H1 (cell line): Measurements from ENCODE around the gene FMNL2. TPM values are rescaled to one million over a fixed set of nuclear protein-coding genes. Genes with fewer than 3 reads are reported as not detected.

Experiments used
- CTCF ChIA-PET: fragments of 300-600 bp; sonication (Branson Sonifier 250); formaldehyde crosslinking; loops from one replicate; lab custom pipeline; 2021; ENCODE audit not compliant: partially characterized antibody; lab: Charles Lee
- POLR2A ChIA-PET: fragments of 300-600 bp; sonication (Branson Sonifier 250); formaldehyde crosslinking; loops from one replicate; lab custom pipeline; 2021; ENCODE audit warnings: inconsistent platforms; ENCODE audit not compliant: partially characterized antibody; lab: Charles Lee
- DNase-seq, 2 experiments: peaks; one replicate each; pipeline versions ENCODE4 v3.0.0 to v3.0.0-alpha.2; 2010 to 2022; ENCODE audit warnings: low spot score in 2 of 2, low read depth in 1 of 2, mixed read lengths in 1 of 2
- FAIRE-seq: peaks from 2 replicates; lab custom pipeline; 2011; peaks lifted over from hg19 to GRCh38; lab: Jason Lieb, UNC
- H2AFZ ChIP-seq: 2 replicates; pipeline ENCODE4 v1.8.1; 2012; ENCODE audit warnings: low read length, inconsistent platforms
- H2AK5ac ChIP-seq: 2 replicates; pipeline ENCODE4 v1.6.1; 2013; ENCODE audit warnings: low read depth, low read length
- H2BK120ac ChIP-seq: replicated peaks from 2 replicates; pipeline ENCODE3; 2013; ENCODE audit warnings: low read depth, low read length, inconsistent platforms
- H2BK12ac ChIP-seq: 2 replicates; pipeline ENCODE4 v1.6.1; 2013; ENCODE audit warnings: low read depth, low read length
- H2BK15ac ChIP-seq: 2 replicates; pipeline ENCODE4 v1.6.1; 2013; ENCODE audit warnings: low read length
- H2BK20ac ChIP-seq: 2 replicates; pipeline ENCODE4 v1.6.1; 2013; ENCODE audit warnings: low read length
- H2BK5ac ChIP-seq: 2 replicates; pipeline ENCODE4 v1.6.1; 2013; ENCODE audit warnings: low read depth, low read length
- H3K14ac ChIP-seq: 2 replicates; pipeline ENCODE4 v1.6.1; 2013; ENCODE audit warnings: inconsistent platforms; ENCODE audit not compliant: insufficient read length
- H3K18ac ChIP-seq: 2 replicates; pipeline ENCODE4 v1.6.1; 2013; ENCODE audit warnings: low read length; ENCODE audit errors: extremely low read depth
- H3K23ac ChIP-seq: 2 replicates; pipeline ENCODE4 v1.6.1; 2013; ENCODE audit warnings: inconsistent platforms; ENCODE audit not compliant: insufficient read length
- H3K23me2 ChIP-seq: 2 replicates; pipeline ENCODE4 v1.6.1; 2013; ENCODE audit warnings: low read depth, low read length
- H3K27ac ChIP-seq: 2 replicates; pipeline ENCODE4 v1.6.1; 2011; ENCODE audit warnings: low read depth, low read length, inconsistent platforms
- H3K27me3 ChIP-seq, 4 experiments: replicated peaks in 1 of 4; 1 replicate in 1 of 4; 2 replicates in 3 of 4; pipeline versions ENCODE4 v1.6.1 to v1.8.1; 2011 to 2013; ENCODE audit warnings: low read length in 3 of 4, mild to moderate bottlenecking in 3 of 4, inconsistent platforms in 2 of 4, mixed read lengths in 2 of 4, moderate library complexity in 1 of 4; ENCODE audit not compliant: control insufficient read depth in 3 of 4, insufficient read depth in 3 of 4; ENCODE audit errors: extremely low read depth in 1 of 4
- H3K36me3 ChIP-seq, 4 experiments: 2 replicates each; pipeline versions ENCODE4 v1.6.1 to v1.8.1; 2011 to 2013; ENCODE audit warnings: mild to moderate bottlenecking in 4 of 4, low read length in 3 of 4, moderate library complexity in 2 of 4, control low read depth in 1 of 4, inconsistent platforms in 1 of 4; ENCODE audit not compliant: insufficient read depth in 4 of 4, control insufficient read depth in 2 of 4
- H3K4ac ChIP-seq: replicated peaks from 2 replicates; pipeline ENCODE3; 2013; ENCODE audit warnings: low read length, low read depth, mixed read lengths, inconsistent platforms; ENCODE audit not compliant: insufficient read length
- H3K4me1 ChIP-seq, 4 experiments: replicated peaks in 1 of 4; 1 replicate in 1 of 4; 2 replicates in 3 of 4; pipeline versions ENCODE4 v1.6.1 to v1.8.1; 2011 to 2013; ENCODE audit warnings: low read length in 3 of 4, inconsistent platforms in 2 of 4, mixed read lengths in 1 of 4; ENCODE audit not compliant: insufficient read depth in 4 of 4, control insufficient read depth in 3 of 4
- H3K4me2 ChIP-seq, 2 experiments: 2 replicates each; pipeline versions ENCODE4 v1.6.1 to v1.8.1; 2011 to 2013; ENCODE audit warnings: low read depth in 2 of 2, low read length in 2 of 2, control low read depth in 1 of 2, inconsistent platforms in 1 of 2, mild to moderate bottlenecking in 1 of 2; ENCODE audit not compliant: insufficient read depth in 1 of 2
- H3K4me3 ChIP-seq, 4 experiments: fragments of 200-600, 300-600 bp in 1 of 4; sonication (generic), shearing (Covaris generic), sonication (Bioruptor Twin) in 1 of 4; 2 replicates each; pipeline versions ENCODE4 v1.5.1 to v1.8.1; 2011 to 2016; ENCODE audit warnings: low read length in 4 of 4, low read depth in 3 of 4, control low read depth in 2 of 4, inconsistent platforms in 2 of 4, mild to moderate bottlenecking in 2 of 4, mixed read lengths in 1 of 4, moderate library complexity in 1 of 4; ENCODE audit not compliant: insufficient read depth in 2 of 4; ENCODE audit errors: extremely low read depth in 1 of 4
- H3K56ac ChIP-seq: replicated peaks from 2 replicates; pipeline ENCODE3; 2013; ENCODE audit warnings: low read depth, mild to moderate bottlenecking, mixed read lengths, low read length, inconsistent platforms; ENCODE audit not compliant: insufficient read length
- H3K79me1 ChIP-seq: 2 replicates; pipeline ENCODE4 v1.6.1; 2013; ENCODE audit warnings: low read depth, low read length, control low read depth
- H3K79me2 ChIP-seq, 2 experiments: 2 replicates each; pipeline versions ENCODE4 v1.6.1 to v1.8.1; 2012 to 2013; ENCODE audit warnings: low read length in 2 of 2, mild to moderate bottlenecking in 2 of 2, inconsistent platforms in 1 of 2; ENCODE audit not compliant: insufficient read depth in 2 of 2, control insufficient read depth in 1 of 2
- H3K9ac ChIP-seq, 4 experiments: replicated peaks in 1 of 4; 1 replicate in 1 of 4; 2 replicates in 3 of 4; pipeline versions ENCODE4 v1.6.1 to v1.8.1; 2011 to 2013; ENCODE audit warnings: low read depth in 3 of 4, low read length in 3 of 4, control low read depth in 2 of 4, mild to moderate bottlenecking in 2 of 4, moderate library complexity in 2 of 4, inconsistent platforms in 1 of 4; ENCODE audit errors: extremely low read depth in 1 of 4
- H3K9me3 ChIP-seq, 2 experiments: 2 replicates each; pipeline versions ENCODE4 v1.6.1 to v1.8.1; 2012 to 2013; ENCODE audit warnings: mild to moderate bottlenecking in 2 of 2, moderate library complexity in 2 of 2, control low read depth in 1 of 2, inconsistent platforms in 1 of 2, low read depth in 1 of 2, low read length in 1 of 2, mixed read lengths in 1 of 2; ENCODE audit not compliant: insufficient read depth in 2 of 2
- H4K20me1 ChIP-seq, 2 experiments: replicated peaks in 1 of 2; 2 replicates each; pipeline versions ENCODE3 to v1.8.1; 2011 to 2013; ENCODE audit warnings: inconsistent platforms in 2 of 2, low read length in 2 of 2, mild to moderate bottlenecking in 1 of 2; ENCODE audit not compliant: insufficient read depth in 2 of 2, control insufficient read depth in 1 of 2
- H4K5ac ChIP-seq: 2 replicates; pipeline ENCODE4 v1.6.1; 2013; ENCODE audit warnings: low read length, low read depth, mixed read lengths, inconsistent platforms; ENCODE audit not compliant: insufficient read length
- H4K8ac ChIP-seq: 2 replicates; pipeline ENCODE4 v1.8.0; 2013; ENCODE audit warnings: mild to moderate bottlenecking, moderate library complexity, low read length, inconsistent platforms; ENCODE audit not compliant: insufficient read depth; ENCODE audit errors: extremely low read depth
- H4K91ac ChIP-seq: replicated peaks from 2 replicates; pipeline ENCODE3; 2013; ENCODE audit warnings: low read length, mixed read lengths, inconsistent platforms; ENCODE audit not compliant: insufficient read length
- BRCA1 ChIP-seq: IDR thresholded peaks from 2 replicates; pipeline ENCODE4 v1.6.1; 2012; ENCODE audit warnings: low read depth, low read length, improper control_type of control experiment
- CBX5 ChIP-seq: fragments of 300-800, 300-1000 bp; sonication (generic); IDR thresholded peaks from 2 replicates; pipeline ENCODE4 v1.7.1; 2016; ENCODE audit warnings: antibody characterized with exemption, low read length, low read depth
- CBX8 ChIP-seq: fragments of 300-800, 300-1000 bp; sonication (generic); IDR thresholded peaks from 2 replicates; pipeline ENCODE4 v1.7.1; 2016; ENCODE audit warnings: low read depth, low read length, borderline replicate concordance
- CREB1 ChIP-seq: IDR thresholded peaks from 2 replicates; pipeline ENCODE4 v1.6.1; 2012; ENCODE audit warnings: inconsistent platforms
- KDM1A ChIP-seq: fragments of 200-600, 300-600 bp; sonication (generic); IDR thresholded peaks from 2 replicates; pipeline ENCODE4 v1.7.1; 2016; ENCODE audit warnings: mild to moderate bottlenecking, low read length, borderline replicate concordance
- KDM4A ChIP-seq: IDR thresholded peaks from one replicate; pipeline ENCODE4 v1.7.1; 2012; ENCODE audit warnings: low read depth, mild to moderate bottlenecking, moderate library complexity, low read length, inconsistent platforms; ENCODE audit not compliant: severe bottlenecking
- KDM5A ChIP-seq: fragments of 200-600 bp; IDR thresholded peaks from 2 replicates; pipeline ENCODE4 v1.7.1; 2012; ENCODE audit warnings: mild to moderate bottlenecking, low read length, inconsistent platforms, mixed read lengths
- MAFK ChIP-seq: IDR thresholded peaks from 2 replicates; pipeline ENCODE4 v1.6.1; 2012; ENCODE audit warnings: low read depth, mild to moderate bottlenecking, improper control_type of control experiment, low read length
- NRF1 ChIP-seq: IDR thresholded peaks from 2 replicates; pipeline ENCODE4 v1.6.1; 2011; ENCODE audit warnings: mild to moderate bottlenecking, low read depth, low read length, improper control_type of control experiment
- POU5F1 ChIP-seq: IDR thresholded peaks from 2 replicates; pipeline ENCODE4 v1.6.1; 2011; ENCODE audit warnings: low read depth, mild to moderate bottlenecking, low read length, moderate library complexity
- RFX5 ChIP-seq: IDR thresholded peaks from 2 replicates; pipeline ENCODE4 v1.6.1; 2011; ENCODE audit warnings: low read depth, low read length, improper control_type of control experiment, borderline replicate concordance
- RXRA ChIP-seq: IDR thresholded peaks from 2 replicates; pipeline ENCODE4 v1.6.1; 2011; ENCODE audit warnings: low read depth, mild to moderate bottlenecking, low read length, moderate library complexity; ENCODE audit not compliant: insufficient read depth
- SP1 ChIP-seq: IDR thresholded peaks from 2 replicates; pipeline ENCODE4 v1.6.1; 2011; ENCODE audit warnings: low read depth, low read length
- TAF7 ChIP-seq: optimal IDR thresholded peaks from 2 replicates; pipeline ENCODE3; 2011; ENCODE audit warnings: low read depth, mild to moderate bottlenecking, inconsistent platforms, low read length, moderate library complexity, borderline replicate concordance
- USF2 ChIP-seq: IDR thresholded peaks from 2 replicates; pipeline ENCODE4 v1.6.1; 2011; ENCODE audit warnings: low read length, improper control_type of control experiment
- WGBS, 2 experiments: shearing (Covaris generic) in 1 of 2; methylation state at CpG; one replicate each; pipeline versions ENCODE4 v1.1.6 to v1.1.7; 2013 to 2015; ENCODE audit warnings: low lambda C conversion rate in 2 of 2, mixed read lengths in 2 of 2, inconsistent platforms in 1 of 2, low coverage in 1 of 2, missing lambda C conversion rate in 1 of 2; ENCODE audit not compliant: insufficient replicate concordance in 2 of 2, insufficient coverage in 1 of 2, insufficient read length in 1 of 2; ENCODE audit errors: extremely low coverage in 1 of 2, missing lambda C conversion rate in 1 of 2; 5-methylcytosine and 5-hydroxymethylcytosine counted together
- polyA plus RNA-seq, 7 experiments: library from polyadenylated mRNA; depleted of rRNA in 3 of 7; stranded (reverse) in 5 of 7; unstranded in 2 of 7; fragments of >200 nt in 5 of 7; fragments of 200-250 nt in 2 of 7; gene quantifications; 1 replicate in 5 of 7; 2 replicates in 1 of 7; 4 replicates in 1 of 7; pipeline versions ENCODE4 v1.2.1 to v1.2.3, GENCODE V29; 2011 to 2013; ENCODE audit warnings: missing spikeins in 2 of 7, mixed read lengths in 2 of 7
- total RNA-seq: library from RNA; stranded (reverse); fragmentation: NEBNext Ultra II Directional; extraction: Animal tissue kit (Norgen Biotek cat#: 25700); gene quantifications from 2 replicates; pipeline ENCODE4 v1.2.1, GENCODE V29; 2021

Gene FMNL2
- total and polyA plus RNA-seq, 2 of the 8 experiments (the other 6 are each of a cell fraction or from before 2014, with no cell fraction given): 15.5 to 45.1 TPM

- peaks cover 13% of the 10 kb centered on the region for H3K79me1 ChIP-seq
- H3K9me3 ChIP-seq: no peaks in the 10 kb centered on the region
- WGBS, 2 experiments: 90% methylated on average over 1 of the region's 1 CpG; no CpG with 5 or more reads in 1 of the 2 experiments
- H3K4me1 ChIP-seq: 0 out of 7 replicates have a peak, but pooled peaks cover 0 to 3% (median 1%) of the 10 kb centered on the region in 4 experiments
- no peak overlapping the region for H3K23ac ChIP-seq
- H3K14ac ChIP-seq: no peak overlapping the region
- H3K4me3 ChIP-seq: no peak overlapping the region
- H3K27me3 ChIP-seq: no peaks in the 10 kb centered on the region
- H2BK20ac ChIP-seq: no peak overlapping the region
- H3K36me3 ChIP-seq: no peaks in the 10 kb centered on the region; a peak in 1 of 8 replicates
- H3K23me2 ChIP-seq: no peaks in the 10 kb centered on the region
- POLR2A ChIA-PET: no interaction called here
- H3K79me2 ChIP-seq: peaks cover 3 to 88% of the 10 kb centered on the region in 2 experiments; a peak in 3 of 4 replicates
- peaks cover 6 to 16% of the 10 kb centered on the region in 2 experiments for H4K20me1 ChIP-seq
- no peak overlapping the region for H4K5ac ChIP-seq
- FAIRE-seq (no peak), DNase-seq (no peak)
- H3K18ac ChIP-seq: no peak overlapping the region
- no peak overlapping the region for H3K27ac ChIP-seq
- no peak overlapping the region for H2AK5ac ChIP-seq
- no peak overlapping the region for H4K91ac ChIP-seq
- H4K8ac ChIP-seq: no peak overlapping the region
- no peak overlapping the region for H2AFZ ChIP-seq
- no peak overlapping the region for H3K4me2 ChIP-seq
- H2BK120ac ChIP-seq: no peak overlapping the region
- no peak overlapping the region for H3K4ac ChIP-seq
- H3K9ac ChIP-seq: no peak overlapping the region
- H3K56ac ChIP-seq: no peak overlapping the region
- H2BK15ac ChIP-seq: no peak overlapping the region
- CTCF ChIA-PET: no interaction called here
- no peak overlapping the region for H2BK5ac ChIP-seq
- H2BK12ac ChIP-seq: no peak overlapping the region
- no peak for TF ChIP-seq CBX8
- no peak for TF ChIP-seq RXRA
- no peak for TF ChIP-seq BRCA1
- no peak for TF ChIP-seq TAF7
- TF ChIP-seq CREB1: no peak
- TF ChIP-seq USF2: no peak
- no peak for TF ChIP-seq KDM5A
- no peak for TF ChIP-seq RFX5
- TF ChIP-seq POU5F1: no peak
- TF ChIP-seq SP1: no peak
- no peak for TF ChIP-seq NRF1
- no peak for TF ChIP-seq KDM4A
- no peak for TF ChIP-seq CBX5
- TF ChIP-seq MAFK: no peak
- no peak for TF ChIP-seq KDM1A
Measured at GRCh38 chr2:152349416-152349815, 14.4 kb downstream of the FMNL2 start.
